ENCODE results near the gene EIF2D.
A peak's percentile ranks its signal among the peaks of the same experiment; 100 is the strongest.

Gene EIF2D

GRCh38 chr1:206568779-206569352 is 43.4 kb downstream of the EIF2D start:
- DNase-seq = no peak

GRCh38 chr1:206568256-206568655 is 44.0 kb downstream of the EIF2D start:
- no peak for DNase-seq

- no peak for DNase-seq
Observed at GRCh38 chr1:206566999-206567398, 45.3 kb downstream of the EIF2D start.

- DNase-seq = no peak
Observed at GRCh38 chr1:206565995-206566394, 46.3 kb downstream of the EIF2D start.

- no peak for DNase-seq
Observed at GRCh38 chr1:206563367-206564207, 48.7 kb downstream of the EIF2D start.

GRCh38 chr1:206560007-206560716 is 52.1 kb downstream of the EIF2D start:
- DNase-seq = no peak

- no peak for DNase-seq
Observed at GRCh38 chr1:206559672-206559995, 52.6 kb downstream of the EIF2D start.

- DNase-seq = no peak
Observed at GRCh38 chr1:206558794-206559671, 53.2 kb downstream of the EIF2D start.

- no peak for DNase-seq
Observed at GRCh38 chr1:206557636-206558473, 54.4 kb downstream of the EIF2D start.

- peak; percentile 23 for DNase-seq
Observed at GRCh38 chr1:206556750-206557635, 55.3 kb downstream of the EIF2D start.

GRCh38 chr1:206556047-206556749 is 56.1 kb downstream of the EIF2D start:
- DNase-seq = peak; percentile 11

- DNase-seq = no peak
Observed at GRCh38 chr1:206555473-206555935, 56.8 kb downstream of the EIF2D start.

- no peak for DNase-seq
Observed at GRCh38 chr1:206554701-206555472, 57.4 kb downstream of the EIF2D start.

GRCh38 chr1:206554211-206554610 is 58.1 kb downstream of the EIF2D start:
- DNase-seq = no peak

GRCh38 chr1:206551986-206552326 is 60.3 kb downstream of the EIF2D start:
- DNase-seq = no peak

GRCh38 chr1:206551296-206551985 is 60.8 kb downstream of the EIF2D start:
- no peak for DNase-seq

- DNase-seq = no peak
Observed at GRCh38 chr1:206550446-206550845, 61.8 kb downstream of the EIF2D start.

GRCh38 chr1:206547104-206547503 is 65.2 kb downstream of the EIF2D start:
- DNase-seq = no peak

GRCh38 chr1:206545351-206545750 is 66.9 kb downstream of the EIF2D start:
- no peak for DNase-seq
